ENCODE results near the gene RASIP1. TPM values are rescaled to one million over a fixed set of nuclear protein-coding genes. Genes with fewer than 3 reads are reported as not detected.

The RASIP1 gene
- total RNA-seq, 1 donor from 2014 or later = 23.5 TPM

DNA sequence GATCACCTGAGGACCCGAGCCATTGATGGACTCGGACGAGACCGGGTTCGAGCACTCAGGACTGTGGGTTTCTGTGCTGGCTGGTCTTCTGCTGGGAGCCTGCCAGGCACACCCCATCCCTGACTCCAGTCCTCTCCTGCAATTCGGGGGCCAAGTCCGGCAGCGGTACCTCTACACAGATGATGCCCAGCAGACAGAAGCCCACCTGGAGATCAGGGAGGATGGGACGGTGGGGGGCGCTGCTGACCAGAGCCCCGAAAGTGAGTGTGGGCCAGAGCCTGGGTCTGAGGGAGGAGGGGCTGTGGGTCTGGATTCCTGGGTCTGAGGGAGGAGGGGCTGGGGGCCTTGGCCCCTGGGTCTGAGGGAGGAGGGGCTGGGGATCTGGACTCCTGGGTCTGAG is 15.8 kb upstream of the RASIP1 start:
- Histone ChIP-seq H3K4me3 (ENCODE audit: low read length in 3 of 3) (peak overlapping the region in 1 of 3 donors; percentile 29), H3K9ac (ENCODE audit: low read depth in 1 of 3, low read length in 3 of 3) (peak overlapping the region in 1 of 3 donors; percentile 16), H3K9me3 (ENCODE audit: control insufficient read depth in 3 of 3, low read length in 3 of 3) (no peaks in the 10 kb centered on the region), H3K27ac (ENCODE audit: low read depth, low read length) (no peak overlapping the region), H3K36me3 (ENCODE audit: control insufficient read depth in 3 of 3, insufficient read depth in 3 of 3, low read length in 3 of 3) (no peaks in the 10 kb centered on the region), H3K27me3 (ENCODE audit: control insufficient read depth in 3 of 3, insufficient read depth in 3 of 3, low read length in 3 of 3) (peaks cover 0 to 10% (median under 1%) of the 10 kb centered on the region in 3 donors), H3K4me1 (ENCODE audit: control insufficient read depth in 3 of 3, insufficient read depth in 3 of 3, low read length in 3 of 3) (peaks cover 20 to 34% (median 26%) of the 10 kb centered on the region in 3 donors)

DNA sequence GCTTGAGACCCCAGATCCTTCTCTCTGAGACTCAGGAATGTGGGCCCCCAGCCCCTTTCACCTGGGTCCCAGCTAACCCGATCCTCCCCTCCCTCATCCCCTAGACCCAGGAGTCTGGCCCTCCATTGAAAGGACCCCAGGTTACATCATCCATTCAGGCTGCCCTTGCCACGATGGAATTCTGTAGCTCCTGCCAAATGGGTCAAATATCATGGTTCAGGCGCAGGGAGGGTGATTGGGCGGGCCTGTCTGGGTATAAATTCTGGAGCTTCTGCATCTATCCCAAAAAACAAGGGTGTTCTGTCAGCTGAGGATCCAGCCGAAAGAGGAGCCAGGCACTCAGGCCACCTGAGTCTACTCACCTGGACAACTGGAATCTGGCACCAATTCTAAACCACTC is 15.4 kb upstream of the RASIP1 start:
- no peaks in the 10 kb centered on the region for H3K36me3 ChIP-seq (ENCODE audit: control insufficient read depth in 3 of 3, insufficient read depth in 3 of 3, low read length in 3 of 3)
- H3K27ac ChIP-seq (ENCODE audit: low read depth, low read length) = no peak overlapping the region

DNA sequence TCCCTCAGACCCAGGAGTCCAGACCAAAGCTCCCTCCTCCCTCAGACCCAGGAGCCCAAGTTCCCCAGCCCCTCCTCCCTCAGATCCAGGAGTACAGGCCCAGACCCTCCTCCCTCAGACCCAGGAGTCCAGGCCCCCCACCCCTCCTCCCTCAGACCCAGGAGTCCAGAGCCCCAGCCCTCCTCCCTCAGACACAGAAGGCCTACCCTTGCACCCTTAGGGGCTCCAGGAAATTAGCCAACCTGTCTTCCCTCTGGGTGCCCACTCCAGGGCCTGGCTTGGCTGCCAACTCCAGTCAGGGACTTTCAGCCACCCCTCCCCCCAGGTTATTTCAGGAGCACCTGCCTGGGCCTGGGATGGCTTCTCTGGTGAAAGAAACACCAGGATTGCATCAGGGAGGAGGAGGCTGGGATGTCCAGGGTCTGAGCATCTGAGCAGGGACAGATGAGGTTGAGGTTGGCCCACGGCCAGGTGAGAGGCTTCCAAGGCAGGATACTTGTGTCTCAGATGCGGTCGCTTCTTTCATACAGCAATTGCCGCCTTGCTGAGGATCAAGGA is 14.8 kb upstream of the RASIP1 start, which contains the start of gene FGF21:
Gene FGF21, plus strand, starts transcription at position 441 of the 558 bp plus-strand sequence. CDS start 713 bp downstream, outside the sequence.
- H3K9ac ChIP-seq (ENCODE audit: low read depth in 1 of 3, low read length in 3 of 3) = peak within 1 kb of the TSS in 2 of 3 donors; percentile 12 to 16
- no peaks in the 10 kb centered on the region for H3K9me3 ChIP-seq (ENCODE audit: control insufficient read depth in 3 of 3, low read length in 3 of 3)
- H3K27ac ChIP-seq (ENCODE audit: low read depth, low read length) = no peak within 1 kb of the TSS
- H3K4me3 ChIP-seq (ENCODE audit: low read length in 3 of 3) = peak within 1 kb of the TSS in 2 of 3 donors; percentile 14 to 29
- H3K27me3 ChIP-seq (ENCODE audit: control insufficient read depth in 3 of 3, insufficient read depth in 3 of 3, low read length in 3 of 3) = peaks cover 0 to 10% (median 9%) of the 10 kb centered on the region in 3 donors
- peaks cover 0 to 4% (median 0%) of the 10 kb centered on the region in 3 donors for H3K36me3 ChIP-seq (ENCODE audit: control insufficient read depth in 3 of 3, insufficient read depth in 3 of 3, low read length in 3 of 3)
- H3K4me1 ChIP-seq (ENCODE audit: control insufficient read depth in 3 of 3, insufficient read depth in 3 of 3, low read length in 3 of 3) = peaks cover 20 to 33% (median 26%) of the 10 kb centered on the region in 3 donors

More for the DNA sequence above, 15.4 kb upstream of the RASIP1 start:
- Histone ChIP-seq H3K4me3 (ENCODE audit: low read length in 3 of 3) (peak overlapping the region in 2 of 3 donors; percentile 14 to 29), H3K9me3 (ENCODE audit: control insufficient read depth in 3 of 3, low read length in 3 of 3) (no peaks in the 10 kb centered on the region), H3K4me1 (ENCODE audit: control insufficient read depth in 3 of 3, insufficient read depth in 3 of 3, low read length in 3 of 3) (peaks cover 20 to 35% (median 26%) of the 10 kb centered on the region in 3 donors), H3K27me3 (ENCODE audit: control insufficient read depth in 3 of 3, insufficient read depth in 3 of 3, low read length in 3 of 3) (peaks cover 0 to 10% (median 4%) of the 10 kb centered on the region in 3 donors), H3K9ac (ENCODE audit: low read depth in 1 of 3, low read length in 3 of 3) (no peak overlapping the region)

DNA sequence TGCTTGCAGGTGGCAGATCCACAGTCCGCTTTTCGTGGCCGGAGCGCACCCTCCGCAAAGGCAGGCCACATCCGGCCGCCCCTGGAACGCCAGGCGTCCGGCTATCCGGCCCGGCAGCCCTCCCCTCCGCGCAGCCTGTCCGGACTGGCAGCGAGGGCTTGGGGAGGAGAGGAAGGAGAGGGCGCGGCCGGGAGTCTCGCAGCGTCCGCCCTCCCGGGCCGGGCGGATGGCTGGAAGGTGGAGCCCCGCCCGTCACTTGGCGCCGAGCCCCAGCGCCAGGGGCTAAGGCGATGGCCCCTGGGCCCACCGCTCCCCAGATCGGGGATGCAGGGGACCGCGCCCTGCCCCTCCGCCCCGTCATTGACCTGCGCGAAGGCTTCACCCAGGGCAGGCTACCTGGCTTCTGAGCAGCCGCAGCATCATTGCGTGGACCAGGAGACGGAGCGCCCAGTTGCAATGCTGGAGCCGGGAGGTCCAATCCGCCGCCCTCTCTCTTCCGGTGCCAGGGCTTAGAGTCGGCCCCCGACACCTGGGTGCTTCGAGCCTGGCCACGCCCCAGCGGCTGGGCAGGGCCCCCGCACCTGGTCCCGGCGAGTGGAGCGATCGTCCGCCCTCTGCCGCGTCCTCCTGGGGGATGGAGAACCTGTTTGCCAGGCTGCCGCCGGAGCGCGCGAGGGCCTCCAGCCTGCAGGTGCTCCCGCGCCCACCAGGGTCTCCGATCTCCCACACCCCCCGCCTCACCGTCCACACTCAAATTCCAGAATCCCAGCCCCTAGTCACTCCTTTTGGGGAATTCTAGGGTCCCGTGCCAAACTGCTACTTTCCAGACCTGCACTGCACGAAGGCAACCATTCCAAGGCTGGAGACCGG is 12.3 kb upstream of the RASIP1 start, which contains the start of gene FUT1:
Gene FUT1, minus strand, starts transcription at position 146 of the 870 bp plus-strand sequence. CDS start 1,360 bp downstream, outside the sequence.
- peak within 1 kb of the TSS; percentile 30 for H3K27ac ChIP-seq (ENCODE audit: low read depth, low read length)
- H3K27me3 ChIP-seq (ENCODE audit: control insufficient read depth in 3 of 3, insufficient read depth in 3 of 3, low read length in 3 of 3) = peaks cover 0 to 10% (median 9%) of the 10 kb centered on the region in 3 donors
- H3K4me3 ChIP-seq (ENCODE audit: low read length in 3 of 3) = peak within 1 kb of the TSS; percentile 57 to 77 (median 67)
- H3K36me3 ChIP-seq (ENCODE audit: control insufficient read depth in 3 of 3, insufficient read depth in 3 of 3, low read length in 3 of 3) = peaks cover 0 to 5% (median 0%) of the 10 kb centered on the region in 3 donors
- peaks cover 20 to 37% (median 26%) of the 10 kb centered on the region in 3 donors for H3K4me1 ChIP-seq (ENCODE audit: control insufficient read depth in 3 of 3, insufficient read depth in 3 of 3, low read length in 3 of 3)
- H3K9ac ChIP-seq (ENCODE audit: low read depth in 1 of 3, low read length in 3 of 3) = peak within 1 kb of the TSS; percentile 59 to 79 (median 70)
- no peaks in the 10 kb centered on the region for H3K9me3 ChIP-seq (ENCODE audit: control insufficient read depth in 3 of 3, low read length in 3 of 3)

DNA sequence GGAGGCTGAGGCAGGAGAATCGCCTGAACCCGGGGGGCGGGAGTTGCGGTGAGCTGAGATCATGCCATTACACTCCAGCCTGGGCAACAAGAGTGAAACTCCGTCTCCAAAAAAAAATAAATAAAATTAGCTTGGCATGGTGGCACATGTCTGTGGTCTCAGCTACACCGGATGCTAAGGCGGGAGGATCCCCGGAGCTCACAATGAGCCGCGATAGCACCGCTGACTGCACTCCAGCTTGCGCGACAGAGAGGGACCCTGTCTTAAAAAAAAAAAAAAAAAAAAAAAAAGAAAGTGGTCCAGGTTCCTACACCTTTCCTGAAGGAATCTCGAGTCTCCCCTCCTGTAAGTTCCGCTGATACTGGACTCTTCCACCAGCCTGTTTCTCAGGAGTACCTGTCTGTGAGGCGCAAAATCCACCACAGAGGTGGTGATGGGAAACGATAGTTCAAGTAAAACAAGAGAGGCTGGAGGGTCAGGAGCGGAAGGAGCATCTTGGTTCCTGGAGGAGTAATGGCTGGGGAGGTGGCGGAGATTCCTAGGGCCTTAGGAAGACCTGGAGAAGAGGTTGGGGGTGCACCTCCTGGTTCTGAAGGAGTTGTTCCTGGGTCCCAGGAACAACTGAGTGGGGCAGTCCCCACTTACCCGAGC is 11.6 kb upstream of the RASIP1 start:
- Histone ChIP-seq H3K27ac (ENCODE audit: low read depth, low read length) (peak overlapping the region; percentile 30), H3K9ac (ENCODE audit: low read depth in 1 of 3, low read length in 3 of 3) (peak overlapping the region; percentile 59 to 79 (median 70)), H3K27me3 (ENCODE audit: control insufficient read depth in 3 of 3, insufficient read depth in 3 of 3, low read length in 3 of 3) (peaks cover 0 to 10% (median 9%) of the 10 kb centered on the region in 3 donors), H3K36me3 (ENCODE audit: control insufficient read depth in 3 of 3, insufficient read depth in 3 of 3, low read length in 3 of 3) (peaks cover 0 to 5% (median 0%) of the 10 kb centered on the region in 3 donors), H3K4me3 (ENCODE audit: low read length in 3 of 3) (peak overlapping the region; percentile 57 to 77 (median 67)), H3K9me3 (ENCODE audit: control insufficient read depth in 3 of 3, low read length in 3 of 3) (no peaks in the 10 kb centered on the region), H3K4me1 (ENCODE audit: control insufficient read depth in 3 of 3, insufficient read depth in 3 of 3, low read length in 3 of 3) (peaks cover 23 to 39% (median 26%) of the 10 kb centered on the region in 3 donors)

DNA sequence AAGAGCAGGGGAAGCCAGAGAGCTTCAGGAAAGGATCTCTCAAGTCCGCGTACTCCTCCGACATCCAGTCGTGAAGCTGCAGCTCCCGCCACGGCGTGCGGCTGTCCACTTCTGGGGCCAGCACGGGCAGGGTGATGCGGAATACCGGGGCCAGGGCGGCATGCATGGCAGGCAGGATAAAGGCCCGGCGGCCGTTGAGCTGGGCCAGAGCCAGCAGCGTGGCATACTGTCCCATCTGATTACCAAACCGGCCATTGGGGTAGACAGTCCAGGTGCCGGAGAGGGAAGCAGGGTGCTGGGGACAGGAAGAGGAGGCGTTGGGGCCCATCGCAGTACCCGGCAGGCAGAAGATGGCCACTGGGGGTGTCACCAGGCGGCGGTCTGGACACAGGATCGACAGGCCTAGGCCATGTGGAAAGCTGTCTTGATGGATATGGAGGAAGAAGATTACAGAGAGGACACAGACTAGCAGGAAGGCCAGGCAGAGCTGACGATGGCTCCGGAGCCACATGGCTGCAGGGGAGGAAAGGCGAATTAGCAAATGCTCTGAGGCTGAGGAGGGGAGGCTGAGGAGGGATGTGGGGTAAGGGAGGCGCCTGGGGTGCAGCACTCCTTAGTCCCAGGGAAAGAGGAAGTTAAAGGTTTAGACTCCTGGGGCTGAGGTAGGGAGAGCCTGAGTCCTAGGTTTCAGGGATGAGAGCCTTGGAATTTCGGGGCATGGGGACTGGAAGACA is 10.5 kb upstream of the RASIP1 start:
- H3K9ac ChIP-seq (ENCODE audit: low read depth in 1 of 3, low read length in 3 of 3) = no peak overlapping the region
- peaks cover 19 to 33% (median 23%) of the 10 kb centered on the region in 3 donors for H3K4me1 ChIP-seq (ENCODE audit: control insufficient read depth in 3 of 3, insufficient read depth in 3 of 3, low read length in 3 of 3)
- no peak overlapping the region for H3K27ac ChIP-seq (ENCODE audit: low read depth, low read length)
- H3K36me3 ChIP-seq (ENCODE audit: control insufficient read depth in 3 of 3, insufficient read depth in 3 of 3, low read length in 3 of 3) = peaks cover 0 to 5% (median 0%) of the 10 kb centered on the region in 3 donors
- peaks cover 0 to 10% (median 9%) of the 10 kb centered on the region in 3 donors for H3K27me3 ChIP-seq (ENCODE audit: control insufficient read depth in 3 of 3, insufficient read depth in 3 of 3, low read length in 3 of 3)
- H3K9me3 ChIP-seq (ENCODE audit: control insufficient read depth in 3 of 3, low read length in 3 of 3) = no peaks in the 10 kb centered on the region
- peak overlapping the region in 2 of 3 donors; percentile 22 to 30 for H3K4me3 ChIP-seq (ENCODE audit: low read length in 3 of 3)

DNA sequence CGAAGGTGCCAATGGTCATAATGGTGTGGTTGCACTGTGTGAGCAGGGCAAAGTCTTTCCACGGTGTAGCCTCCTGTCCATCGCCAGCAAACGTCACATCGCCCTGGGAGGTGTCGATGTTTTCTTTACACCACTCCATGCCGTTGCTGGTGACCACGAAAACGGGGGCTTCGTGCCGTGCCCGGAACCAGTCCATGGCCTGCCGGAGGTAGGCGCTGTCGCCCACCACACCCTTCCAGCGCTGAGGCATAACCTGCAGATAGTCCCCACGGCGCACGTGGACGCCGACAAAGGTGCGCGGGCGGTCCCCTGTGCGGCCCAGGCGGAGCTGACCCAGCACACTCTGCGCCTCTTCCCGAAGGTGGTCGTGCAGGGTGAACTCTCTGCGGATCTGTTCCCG is 9.9 kb upstream of the RASIP1 start:
- no peak overlapping the region for H3K9ac ChIP-seq (ENCODE audit: low read depth in 1 of 3, low read length in 3 of 3)
- H3K27me3 ChIP-seq (ENCODE audit: control insufficient read depth in 3 of 3, insufficient read depth in 3 of 3, low read length in 3 of 3) = peaks cover 0 to 10% (median 9%) of the 10 kb centered on the region in 3 donors
- H3K9me3 ChIP-seq (ENCODE audit: control insufficient read depth in 3 of 3, low read length in 3 of 3) = no peaks in the 10 kb centered on the region
- H3K36me3 ChIP-seq (ENCODE audit: control insufficient read depth in 3 of 3, insufficient read depth in 3 of 3, low read length in 3 of 3) = peaks cover 0 to 5% (median 0%) of the 10 kb centered on the region in 3 donors
- no peak overlapping the region for H3K4me3 ChIP-seq (ENCODE audit: low read length in 3 of 3)
- peaks cover 14 to 27% (median 17%) of the 10 kb centered on the region in 3 donors for H3K4me1 ChIP-seq (ENCODE audit: control insufficient read depth in 3 of 3, insufficient read depth in 3 of 3, low read length in 3 of 3)
- no peak overlapping the region for H3K27ac ChIP-seq (ENCODE audit: low read depth, low read length)

DNA sequence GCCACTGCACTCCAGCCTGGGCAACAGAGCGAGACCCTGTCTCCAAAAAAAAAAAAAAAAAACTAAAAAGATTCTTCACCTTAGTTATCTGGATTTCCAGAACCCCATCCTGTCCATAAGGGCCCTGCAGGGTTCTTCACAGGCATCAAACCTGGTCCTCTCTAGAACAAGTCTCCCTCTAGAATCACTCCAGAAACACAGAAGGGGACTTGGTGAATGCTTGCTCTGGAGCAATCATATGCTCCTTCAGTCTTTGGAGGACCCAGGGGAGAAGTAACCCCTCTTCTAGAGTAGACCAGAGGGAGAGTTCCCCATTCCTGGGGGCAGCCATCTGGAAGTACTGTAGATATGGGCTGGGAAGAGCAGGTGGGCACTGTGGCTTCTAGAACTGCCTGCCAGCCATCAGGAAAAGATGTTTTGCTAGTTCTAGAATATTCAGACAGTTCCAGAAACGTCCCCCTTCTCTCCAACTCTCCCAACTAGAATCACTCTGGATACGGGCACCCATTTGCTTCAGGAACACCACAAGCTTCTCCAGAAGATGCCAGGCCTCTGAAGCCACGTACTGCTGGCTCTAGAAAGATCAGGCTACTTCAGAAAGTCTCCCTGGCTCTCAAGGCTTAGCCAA is 9.3 kb upstream of the RASIP1 start:
- H3K4me1 ChIP-seq (ENCODE audit: control insufficient read depth in 3 of 3, insufficient read depth in 3 of 3, low read length in 3 of 3) = peaks cover 8 to 20% (median 14%) of the 10 kb centered on the region in 3 donors

More for the DNA sequence above, 9.3 kb upstream of the RASIP1 start:
- H3K27ac ChIP-seq (ENCODE audit: low read depth, low read length) = no peak overlapping the region
- no peaks in the 10 kb centered on the region for H3K9me3 ChIP-seq (ENCODE audit: control insufficient read depth in 3 of 3, low read length in 3 of 3)
- no peak overlapping the region for H3K4me3 ChIP-seq (ENCODE audit: low read length in 3 of 3)
- H3K27me3 ChIP-seq (ENCODE audit: control insufficient read depth in 3 of 3, insufficient read depth in 3 of 3, low read length in 3 of 3) = peaks cover 0 to 10% (median 9%) of the 10 kb centered on the region in 3 donors
- no peak overlapping the region for H3K9ac ChIP-seq (ENCODE audit: low read depth in 1 of 3, low read length in 3 of 3)
- H3K36me3 ChIP-seq (ENCODE audit: control insufficient read depth in 3 of 3, insufficient read depth in 3 of 3, low read length in 3 of 3) = peaks cover 0 to 5% (median 0%) of the 10 kb centered on the region in 3 donors
